ENCODE data around the gene GPC3. TPM values are rescaled to one million over a fixed set of nuclear protein-coding genes. Genes with fewer than 3 reads are reported as not detected.

Gene GPC3
- total and polyA plus RNA-seq, 2 experiments from 2014 or later, result 36.8 to 60.1 TPM

DNA sequence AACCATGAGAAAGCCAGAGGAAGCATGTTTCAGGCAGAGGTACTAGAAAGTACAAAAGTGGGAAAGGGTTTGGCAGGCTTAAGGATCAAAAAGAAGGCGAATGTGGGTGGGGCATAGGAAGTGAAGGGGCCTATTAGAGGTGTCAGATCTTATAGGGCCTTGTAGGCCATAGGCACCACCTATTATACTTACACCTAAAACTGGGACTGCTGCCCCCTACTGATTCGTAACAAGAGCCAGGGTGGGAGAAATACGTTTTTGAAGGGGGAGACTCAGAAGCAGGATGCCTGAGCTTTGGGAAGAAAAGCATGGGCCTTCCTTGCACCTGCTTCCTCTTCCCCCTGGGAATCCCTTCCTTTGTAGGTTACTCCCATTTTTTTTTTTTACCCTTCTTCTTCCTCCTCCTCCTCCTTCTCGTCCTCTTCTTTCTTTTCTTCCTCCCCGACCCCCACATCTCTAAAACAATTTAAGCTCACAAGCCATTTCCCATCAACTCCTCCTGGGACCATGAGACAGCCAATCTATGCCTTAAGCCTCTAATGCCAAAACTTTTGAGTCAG is 40.7 kb upstream of the GPC3 start (continued):
- TF ChIP-seq, protein P1, sequence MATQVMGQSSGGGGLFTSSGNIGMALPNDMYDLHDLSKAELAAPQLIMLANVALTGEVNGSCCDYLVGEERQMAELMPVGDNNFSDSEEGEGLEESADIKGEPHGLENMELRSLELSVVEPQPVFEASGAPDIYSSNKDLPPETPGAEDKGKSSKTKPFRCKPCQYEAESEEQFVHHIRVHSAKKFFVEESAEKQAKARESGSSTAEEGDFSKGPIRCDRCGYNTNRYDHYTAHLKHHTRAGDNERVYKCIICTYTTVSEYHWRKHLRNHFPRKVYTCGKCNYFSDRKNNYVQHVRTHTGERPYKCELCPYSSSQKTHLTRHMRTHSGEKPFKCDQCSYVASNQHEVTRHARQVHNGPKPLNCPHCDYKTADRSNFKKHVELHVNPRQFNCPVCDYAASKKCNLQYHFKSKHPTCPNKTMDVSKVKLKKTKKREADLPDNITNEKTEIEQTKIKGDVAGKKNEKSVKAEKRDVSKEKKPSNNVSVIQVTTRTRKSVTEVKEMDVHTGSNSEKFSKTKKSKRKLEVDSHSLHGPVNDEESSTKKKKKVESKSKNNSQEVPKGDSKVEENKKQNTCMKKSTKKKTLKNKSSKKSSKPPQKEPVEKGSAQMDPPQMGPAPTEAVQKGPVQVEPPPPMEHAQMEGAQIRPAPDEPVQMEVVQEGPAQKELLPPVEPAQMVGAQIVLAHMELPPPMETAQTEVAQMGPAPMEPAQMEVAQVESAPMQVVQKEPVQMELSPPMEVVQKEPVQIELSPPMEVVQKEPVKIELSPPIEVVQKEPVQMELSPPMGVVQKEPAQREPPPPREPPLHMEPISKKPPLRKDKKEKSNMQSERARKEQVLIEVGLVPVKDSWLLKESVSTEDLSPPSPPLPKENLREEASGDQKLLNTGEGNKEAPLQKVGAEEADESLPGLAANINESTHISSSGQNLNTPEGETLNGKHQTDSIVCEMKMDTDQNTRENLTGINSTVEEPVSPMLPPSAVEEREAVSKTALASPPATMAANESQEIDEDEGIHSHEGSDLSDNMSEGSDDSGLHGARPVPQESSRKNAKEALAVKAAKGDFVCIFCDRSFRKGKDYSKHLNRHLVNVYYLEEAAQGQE (IDR thresholded peaks at IDR 0.05; ENCODE audit: unreplicated experiment), result no peak
- TF ChIP-seq EZH2phosphoT487 (IDR thresholded peaks at IDR 0.05; ENCODE audit: unreplicated experiment), result no peak
- no peak for TF ChIP-seq NANOG (IDR thresholded peaks at IDR 0.05; ENCODE audit: borderline replicate concordance)
- no peak for TF ChIP-seq ZNF114 (CRISPR knock-in tag; IDR thresholded peaks at IDR 0.05)
- no peak for TF ChIP-seq CREB1 (CRISPR knock-in tag; IDR thresholded peaks at IDR 0.05; ENCODE audit: low read depth)

DNA sequence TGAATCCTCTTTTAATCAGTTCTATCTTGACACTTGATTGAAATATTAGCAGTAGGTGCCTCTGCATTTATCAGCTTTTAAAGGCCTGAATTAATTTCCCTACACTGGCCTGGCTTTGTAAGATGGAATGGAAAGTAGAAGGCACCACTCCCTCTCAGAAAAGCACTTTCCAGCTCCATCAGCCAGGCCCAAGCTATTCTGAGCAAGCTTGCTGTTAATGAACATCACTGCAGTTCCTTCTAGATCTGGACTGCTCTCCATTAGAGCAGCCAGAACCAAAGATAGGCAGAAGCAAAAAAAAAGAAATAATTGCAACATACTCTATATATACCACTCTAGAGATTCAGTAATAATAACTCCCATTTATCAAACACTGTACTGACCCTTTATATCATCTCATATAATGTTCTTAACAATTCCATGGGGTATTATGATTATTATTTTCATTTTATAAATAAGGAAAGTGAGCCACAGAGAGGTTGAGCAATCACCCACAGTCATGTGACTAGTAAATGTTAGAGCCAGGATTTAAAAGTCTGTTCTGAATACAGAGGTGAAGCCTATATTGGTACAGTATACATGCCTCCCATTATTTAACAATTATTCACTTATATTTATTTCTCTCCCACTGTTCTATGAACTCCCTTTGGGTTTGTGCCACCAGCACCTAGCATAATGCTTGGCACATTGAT is 39.4 kb upstream of the GPC3 start:
- no peak for DNase-seq (ENCODE audit: low spot score)
- no peak overlapping the region for H2AFZ ChIP-seq
- H3K4me3 ChIP-seq, result no peak overlapping the region
- no peak overlapping the region for H3K27ac Mint-ChIP-seq
- H3K36me3 ChIP-seq (ENCODE audit: insufficient read depth), result no peaks in the 10 kb centered on the region
- H3K9me2 ChIP-seq (ENCODE audit: insufficient read depth), result no peaks in the 10 kb centered on the region
- H3K9me3 Mint-ChIP-seq, result no peaks in the 10 kb centered on the region
- no peaks in the 10 kb centered on the region for H3K79me2 ChIP-seq (replicated peaks; ENCODE audit: insufficient read depth)
- H4K20me1 ChIP-seq (replicated peaks; ENCODE audit: insufficient read depth), result no peaks in the 10 kb centered on the region
- ATAC-seq, result no peak
- H3F3A ChIP-seq (replicated peaks; ENCODE audit: low read depth), result no peaks in the 10 kb centered on the region
- no peaks in the 10 kb centered on the region for H3K27me3 ChIP-seq (ENCODE audit: insufficient read depth)
- peaks cover 3% of the 10 kb centered on the region for H3K27me3 Mint-ChIP-seq (ENCODE audit: insufficient read depth, low read depth, poor library complexity)
- H3K4me1 ChIP-seq (ENCODE audit: insufficient read depth), result no peaks in the 10 kb centered on the region
- no peak overlapping the region for H3K27ac ChIP-seq (ENCODE audit: low read depth)
- no peak overlapping the region for H3K4me2 ChIP-seq
- no peaks in the 10 kb centered on the region for H3K36me3 Mint-ChIP-seq (ENCODE audit: low read depth)
- peaks cover 6% of the 10 kb centered on the region; the same call in 2 of the 3 replicates for H3K4me1 Mint-ChIP-seq
- no peak overlapping the region for H3K4me3 Mint-ChIP-seq
- TF ChIP-seq, protein P2, sequence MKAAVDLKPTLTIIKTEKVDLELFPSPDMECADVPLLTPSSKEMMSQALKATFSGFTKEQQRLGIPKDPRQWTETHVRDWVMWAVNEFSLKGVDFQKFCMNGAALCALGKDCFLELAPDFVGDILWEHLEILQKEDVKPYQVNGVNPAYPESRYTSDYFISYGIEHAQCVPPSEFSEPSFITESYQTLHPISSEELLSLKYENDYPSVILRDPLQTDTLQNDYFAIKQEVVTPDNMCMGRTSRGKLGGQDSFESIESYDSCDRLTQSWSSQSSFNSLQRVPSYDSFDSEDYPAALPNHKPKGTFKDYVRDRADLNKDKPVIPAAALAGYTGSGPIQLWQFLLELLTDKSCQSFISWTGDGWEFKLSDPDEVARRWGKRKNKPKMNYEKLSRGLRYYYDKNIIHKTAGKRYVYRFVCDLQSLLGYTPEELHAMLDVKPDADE (IDR thresholded peaks at IDR 0.05), result no peak
- no peak for TF ChIP-seq POLR2AphosphoS5 (IDR thresholded peaks at IDR 0.05; ENCODE audit: low read depth)
- no peak for TF ChIP-seq CREB1 (CRISPR knock-in tag; IDR thresholded peaks at IDR 0.05; ENCODE audit: low read depth)
- TF ChIP-seq EZH2phosphoT487 (IDR thresholded peaks at IDR 0.05; ENCODE audit: unreplicated experiment), result no peak
- no peak for TF ChIP-seq ZNF331 (CRISPR knock-in tag; IDR thresholded peaks at IDR 0.05; ENCODE audit: low read depth)
- no peak for TF ChIP-seq NANOG (IDR thresholded peaks at IDR 0.05; ENCODE audit: borderline replicate concordance)
- TF ChIP-seq STAT1 (IDR thresholded peaks at IDR 0.05; ENCODE audit: unreplicated experiment), result no peak
- TF ChIP-seq ZNF114 (CRISPR knock-in tag; IDR thresholded peaks at IDR 0.05), result no peak
- TF ChIP-seq, protein P3, sequence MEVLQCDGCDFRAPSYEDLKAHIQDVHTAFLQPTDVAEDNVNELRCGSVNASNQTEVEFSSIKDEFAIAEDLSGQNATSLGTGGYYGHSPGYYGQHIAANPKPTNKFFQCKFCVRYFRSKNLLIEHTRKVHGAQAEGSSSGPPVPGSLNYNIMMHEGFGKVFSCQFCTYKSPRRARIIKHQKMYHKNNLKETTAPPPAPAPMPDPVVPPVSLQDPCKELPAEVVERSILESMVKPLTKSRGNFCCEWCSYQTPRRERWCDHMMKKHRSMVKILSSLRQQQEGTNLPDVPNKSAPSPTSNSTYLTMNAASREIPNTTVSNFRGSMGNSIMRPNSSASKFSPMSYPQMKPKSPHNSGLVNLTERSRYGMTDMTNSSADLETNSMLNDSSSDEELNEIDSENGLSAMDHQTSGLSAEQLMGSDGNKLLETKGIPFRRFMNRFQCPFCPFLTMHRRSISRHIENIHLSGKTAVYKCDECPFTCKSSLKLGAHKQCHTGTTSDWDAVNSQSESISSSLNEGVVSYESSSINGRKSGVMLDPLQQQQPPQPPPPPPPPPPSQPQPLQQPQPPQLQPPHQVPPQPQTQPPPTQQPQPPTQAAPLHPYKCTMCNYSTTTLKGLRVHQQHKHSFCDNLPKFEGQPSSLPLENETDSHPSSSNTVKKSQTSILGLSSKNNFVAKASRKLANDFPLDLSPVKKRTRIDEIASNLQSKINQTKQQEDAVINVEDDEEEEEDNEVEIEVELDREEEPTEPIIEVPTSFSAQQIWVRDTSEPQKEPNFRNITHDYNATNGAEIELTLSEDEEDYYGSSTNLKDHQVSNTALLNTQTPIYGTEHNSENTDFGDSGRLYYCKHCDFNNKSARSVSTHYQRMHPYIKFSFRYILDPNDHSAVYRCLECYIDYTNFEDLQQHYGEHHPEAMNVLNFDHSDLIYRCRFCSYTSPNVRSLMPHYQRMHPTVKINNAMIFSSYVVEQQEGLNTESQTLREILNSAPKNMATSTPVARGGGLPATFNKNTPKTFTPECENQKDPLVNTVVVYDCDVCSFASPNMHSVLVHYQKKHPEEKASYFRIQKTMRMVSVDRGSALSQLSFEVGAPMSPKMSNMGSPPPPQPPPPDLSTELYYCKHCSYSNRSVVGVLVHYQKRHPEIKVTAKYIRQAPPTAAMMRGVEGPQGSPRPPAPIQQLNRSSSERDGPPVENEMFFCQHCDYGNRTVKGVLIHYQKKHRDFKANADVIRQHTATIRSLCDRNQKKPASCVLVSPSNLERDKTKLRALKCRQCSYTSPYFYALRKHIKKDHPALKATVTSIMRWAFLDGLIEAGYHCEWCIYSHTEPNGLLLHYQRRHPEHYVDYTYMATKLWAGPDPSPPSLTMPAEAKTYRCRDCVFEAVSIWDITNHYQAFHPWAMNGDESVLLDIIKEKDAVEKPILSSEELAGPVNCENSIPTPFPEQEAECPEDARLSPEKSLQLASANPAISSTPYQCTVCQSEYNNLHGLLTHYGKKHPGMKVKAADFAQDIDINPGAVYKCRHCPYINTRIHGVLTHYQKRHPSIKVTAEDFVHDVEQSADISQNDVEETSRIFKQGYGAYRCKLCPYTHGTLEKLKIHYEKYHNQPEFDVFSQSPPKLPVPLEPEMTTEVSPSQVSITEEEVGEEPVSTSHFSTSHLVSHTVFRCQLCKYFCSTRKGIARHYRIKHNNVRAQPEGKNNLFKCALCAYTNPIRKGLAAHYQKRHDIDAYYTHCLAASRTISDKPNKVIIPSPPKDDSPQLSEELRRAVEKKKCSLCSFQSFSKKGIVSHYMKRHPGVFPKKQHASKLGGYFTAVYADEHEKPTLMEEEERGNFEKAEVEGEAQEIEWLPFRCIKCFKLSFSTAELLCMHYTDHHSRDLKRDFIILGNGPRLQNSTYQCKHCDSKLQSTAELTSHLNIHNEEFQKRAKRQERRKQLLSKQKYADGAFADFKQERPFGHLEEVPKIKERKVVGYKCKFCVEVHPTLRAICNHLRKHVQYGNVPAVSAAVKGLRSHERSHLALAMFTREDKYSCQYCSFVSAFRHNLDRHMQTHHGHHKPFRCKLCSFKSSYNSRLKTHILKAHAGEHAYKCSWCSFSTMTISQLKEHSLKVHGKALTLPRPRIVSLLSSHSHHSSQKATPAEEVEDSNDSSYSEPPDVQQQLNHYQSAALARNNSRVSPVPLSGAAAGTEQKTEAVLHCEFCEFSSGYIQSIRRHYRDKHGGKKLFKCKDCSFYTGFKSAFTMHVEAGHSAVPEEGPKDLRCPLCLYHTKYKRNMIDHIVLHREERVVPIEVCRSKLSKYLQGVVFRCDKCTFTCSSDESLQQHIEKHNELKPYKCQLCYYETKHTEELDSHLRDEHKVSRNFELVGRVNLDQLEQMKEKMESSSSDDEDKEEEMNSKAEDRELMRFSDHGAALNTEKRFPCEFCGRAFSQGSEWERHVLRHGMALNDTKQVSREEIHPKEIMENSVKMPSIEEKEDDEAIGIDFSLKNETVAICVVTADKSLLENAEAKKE (CRISPR knock-in tag; IDR thresholded peaks at IDR 0.05), result no peak

All from GM23338 (cell line).